WI38 (cell line): ENCODE data around the gene TRMO.

Experiments used
- H3K4me3 ChIP-seq: 2 replicates; pipeline ENCODE4 v1.5.1; 2011; ENCODE audit warnings: low read depth, mild to moderate bottlenecking, control low read depth, low read length
- TF ChIP-seq, protein P1 (sequence below): IDR thresholded peaks from 2 replicates; pipeline ENCODE4 v1.5.1; 2012; ENCODE audit warnings: low read depth, mild to moderate bottlenecking, control low read depth, low read length

TRMO gene

DNA sequence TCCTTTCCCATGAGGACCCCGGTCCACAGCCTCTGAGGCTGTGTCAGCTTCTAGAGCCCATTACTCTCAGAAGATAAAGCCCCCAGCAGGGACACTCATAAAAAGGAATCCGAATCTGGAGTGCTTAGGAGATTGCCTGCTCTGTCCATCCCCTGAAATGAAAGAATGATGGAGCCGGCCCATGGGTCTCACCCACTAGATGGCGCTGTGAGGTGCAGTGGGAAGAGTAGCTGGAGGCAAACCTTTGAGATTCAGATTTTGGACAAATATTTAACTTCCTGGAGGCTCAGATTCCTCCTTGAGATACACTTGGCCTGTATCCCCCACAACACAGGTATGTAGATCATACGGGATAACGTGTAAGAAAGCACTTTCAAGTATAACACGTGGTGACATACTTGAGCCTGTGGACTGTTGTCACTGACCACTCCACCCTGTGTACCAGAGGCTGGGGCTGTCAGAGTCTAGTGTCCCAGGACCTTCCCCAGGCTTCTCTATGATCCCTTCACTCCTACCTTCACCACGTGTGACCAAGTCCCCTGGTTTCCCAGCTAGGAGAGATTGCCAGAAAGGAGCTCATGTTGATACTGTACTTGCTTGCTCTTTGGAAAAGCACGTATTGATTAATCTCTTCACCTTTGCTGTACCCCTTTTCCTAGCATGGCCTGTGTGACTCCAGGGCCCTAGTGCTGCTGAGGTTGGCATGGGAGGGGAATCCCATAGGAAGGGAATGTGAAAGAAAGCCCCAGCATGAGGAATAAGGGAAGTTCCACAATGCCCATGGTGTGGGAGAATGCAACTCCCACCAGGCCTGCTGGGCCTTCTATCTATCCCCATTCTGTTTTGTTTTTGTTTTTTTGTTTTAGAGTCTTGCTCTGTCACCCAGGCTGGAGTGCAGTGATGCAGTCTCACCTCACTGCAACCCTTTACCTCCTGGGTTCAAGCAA, 32.1 kb downstream of the TRMO start:
- TF ChIP-seq, protein P1, sequence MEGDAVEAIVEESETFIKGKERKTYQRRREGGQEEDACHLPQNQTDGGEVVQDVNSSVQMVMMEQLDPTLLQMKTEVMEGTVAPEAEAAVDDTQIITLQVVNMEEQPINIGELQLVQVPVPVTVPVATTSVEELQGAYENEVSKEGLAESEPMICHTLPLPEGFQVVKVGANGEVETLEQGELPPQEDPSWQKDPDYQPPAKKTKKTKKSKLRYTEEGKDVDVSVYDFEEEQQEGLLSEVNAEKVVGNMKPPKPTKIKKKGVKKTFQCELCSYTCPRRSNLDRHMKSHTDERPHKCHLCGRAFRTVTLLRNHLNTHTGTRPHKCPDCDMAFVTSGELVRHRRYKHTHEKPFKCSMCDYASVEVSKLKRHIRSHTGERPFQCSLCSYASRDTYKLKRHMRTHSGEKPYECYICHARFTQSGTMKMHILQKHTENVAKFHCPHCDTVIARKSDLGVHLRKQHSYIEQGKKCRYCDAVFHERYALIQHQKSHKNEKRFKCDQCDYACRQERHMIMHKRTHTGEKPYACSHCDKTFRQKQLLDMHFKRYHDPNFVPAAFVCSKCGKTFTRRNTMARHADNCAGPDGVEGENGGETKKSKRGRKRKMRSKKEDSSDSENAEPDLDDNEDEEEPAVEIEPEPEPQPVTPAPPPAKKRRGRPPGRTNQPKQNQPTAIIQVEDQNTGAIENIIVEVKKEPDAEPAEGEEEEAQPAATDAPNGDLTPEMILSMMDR: peak; percentile 77
- H3K4me3 ChIP-seq: no peak overlapping the region

DNA sequence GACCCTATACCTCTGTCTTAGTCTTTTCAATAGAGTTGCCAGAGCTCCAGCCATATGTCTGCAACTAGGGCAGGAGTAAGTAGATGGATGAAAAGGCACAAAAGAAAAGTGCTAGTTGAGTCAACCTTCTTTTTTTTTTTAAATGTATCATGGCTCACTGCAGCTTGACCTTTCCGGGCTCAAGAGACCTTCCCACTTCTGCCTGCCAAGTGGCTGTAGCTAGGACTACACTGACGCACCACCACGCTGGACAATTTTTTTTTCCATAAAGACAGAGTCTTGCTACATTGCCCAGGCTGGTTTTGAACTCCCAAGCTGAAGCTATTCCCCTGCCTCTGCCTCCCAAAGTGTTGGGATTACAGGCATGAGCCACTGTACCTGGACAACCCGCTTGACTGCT, 42.0 kb downstream of the TRMO start:
- H3K4me3 ChIP-seq: no peak overlapping the region
- TF ChIP-seq, protein P1: no peak

- TF ChIP-seq, protein P1: no peak
- H3K4me3 ChIP-seq: no peak overlapping the region
Observed at GRCh38 chr9:97876061-97876460, 46.2 kb downstream of the TRMO start.

GRCh38 chr9:97875111-97875510, 47.2 kb downstream of the TRMO start:
- no peak overlapping the region for H3K4me3 ChIP-seq
- TF ChIP-seq, protein P1: no peak

- no peak overlapping the region for H3K4me3 ChIP-seq
- TF ChIP-seq, protein P1: no peak
Observed at GRCh38 chr9:97874624-97875023, 47.7 kb downstream of the TRMO start.

DNA sequence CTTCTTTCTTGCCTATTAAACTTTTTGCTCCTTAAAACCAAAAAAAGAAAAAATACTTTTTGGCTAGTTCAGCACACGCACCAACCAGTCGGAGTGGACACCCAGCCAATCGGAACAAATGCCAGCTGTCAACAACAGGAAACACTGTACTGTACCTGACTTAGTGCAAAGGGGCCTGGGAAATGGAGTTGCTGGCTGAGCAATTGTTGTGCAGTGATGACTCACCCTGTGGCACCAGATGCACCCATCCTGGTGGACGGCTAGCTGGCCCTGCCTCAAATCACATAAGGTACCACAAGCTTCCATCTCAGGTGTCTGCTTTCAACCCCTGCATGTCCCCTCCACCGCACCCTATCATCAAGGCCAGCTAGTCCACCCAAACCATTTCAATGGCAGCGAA, 48.4 kb downstream of the TRMO start:
- no peak overlapping the region for H3K4me3 ChIP-seq
- TF ChIP-seq, protein P1: no peak

GRCh38 chr9:97873425-97873824, 48.9 kb downstream of the TRMO start:
- TF ChIP-seq, protein P1: no peak
- H3K4me3 ChIP-seq: no peak overlapping the region
